Natural killer cell (primary cell): ENCODE measurements around the gene SLC2A6. TPM values are rescaled to one million over a fixed set of nuclear protein-coding genes. Genes with fewer than 3 reads are reported as not detected.

Source experiments
- ATAC-seq, 3 donors: fragments of 150-1000 bp in 2 of 3; fragments of 200-7000 bp in 1 of 3; cut with Tn5 transposase; 1 replicate in 1 of 3; 2 replicates in 2 of 3; pipeline ENCODE4 v1.10.0; 2021; ENCODE audit warnings: mild to moderate bottlenecking in 2 of 3, moderate library complexity in 2 of 3
- DNase-seq, 2 donors: peaks; one replicate each; pipeline versions ENCODE4 v3.0.0 to v3.0.0-alpha.2; 2013 to 2021; ENCODE audit warnings: mixed read lengths in 1 of 2
- H3K27ac ChIP-seq: one replicate; pipeline ENCODE4 v1.5.1; 2013; ENCODE audit warnings: mild to moderate bottlenecking, low read length
- H3K27me3 ChIP-seq: one replicate; pipeline ENCODE4 v1.6.1; 2013; ENCODE audit warnings: low read length; ENCODE audit not compliant: control insufficient read depth, insufficient read depth
- H3K36me3 ChIP-seq: one replicate; pipeline ENCODE4 v1.6.1; 2013; ENCODE audit warnings: low read length; ENCODE audit not compliant: control insufficient read depth, insufficient read depth
- H3K4me1 ChIP-seq: one replicate; pipeline ENCODE4 v1.6.1; 2013; ENCODE audit warnings: low read length; ENCODE audit not compliant: control insufficient read depth, insufficient read depth
- H3K4me3 ChIP-seq: one replicate; pipeline ENCODE4 v1.5.1; 2013; ENCODE audit warnings: low read length
- H3K9me3 ChIP-seq: one replicate; pipeline ENCODE4 v1.6.1; 2013; ENCODE audit warnings: low read length; ENCODE audit not compliant: control insufficient read depth, insufficient read depth
- H3K27ac Mint-ChIP-seq, 2 donors: one replicate each; pipeline ENCODE4 v1.8.0; 2022; ENCODE audit warnings: mild to moderate bottlenecking in 2 of 2, mixed read lengths in 2 of 2, moderate library complexity in 1 of 2
- H3K27me3 Mint-ChIP-seq, 2 donors: one replicate each; pipeline ENCODE4 v1.8.0; 2022; ENCODE audit warnings: low read depth in 2 of 2, mixed read lengths in 2 of 2
- H3K36me3 Mint-ChIP-seq: one replicate; pipeline ENCODE4 v1.8.0; 2022; ENCODE audit warnings: mixed read lengths
- H3K4me1 Mint-ChIP-seq, 2 donors: one replicate each; pipeline ENCODE4 v1.8.0; 2022; ENCODE audit warnings: mixed read lengths in 2 of 2
- H3K4me3 Mint-ChIP-seq: one replicate; pipeline ENCODE4 v1.8.0; 2022; ENCODE audit warnings: mild to moderate bottlenecking, moderate library complexity, mixed read lengths
- H3K9me3 Mint-ChIP-seq, 2 donors: one replicate each; pipeline ENCODE4 v1.8.0; 2022; ENCODE audit warnings: mixed read lengths in 2 of 2
- WGBS: methylation state at CpG from one replicate; pipeline ENCODE4 v1.1.7; 2013; ENCODE audit warnings: missing lambda C conversion rate; ENCODE audit not compliant: insufficient coverage; 5-methylcytosine and 5-hydroxymethylcytosine counted together
- intact Hi-C: fragments of 100-400 bp; cut with micrococcal nuclease; formaldehyde crosslinking; loops from one replicate; pipeline ENCODE4 v1.14.2; 2022
- total RNA-seq, 4 donors: library from RNA; stranded (reverse); fragments of 120-200 nt in 1 of 4; gene quantifications; one replicate each; pipeline versions ENCODE4 v1.2.3 to v1.2.4, GENCODE V29; 2013 to 2022
- TF ChIP-seq, protein P1 (sequence below): fragments of 200-600 bp; IDR thresholded peaks from one replicate; pipeline ENCODE4 v1.8.0; 2022; ENCODE audit warnings: antibody characterized with exemption

The SLC2A6 gene
- total RNA-seq, 3 donors from 2014 or later (not counting 1 experiment from before 2014, with no cell fraction given): 5.0 to 20.1 (median 18.5) TPM

DNA sequence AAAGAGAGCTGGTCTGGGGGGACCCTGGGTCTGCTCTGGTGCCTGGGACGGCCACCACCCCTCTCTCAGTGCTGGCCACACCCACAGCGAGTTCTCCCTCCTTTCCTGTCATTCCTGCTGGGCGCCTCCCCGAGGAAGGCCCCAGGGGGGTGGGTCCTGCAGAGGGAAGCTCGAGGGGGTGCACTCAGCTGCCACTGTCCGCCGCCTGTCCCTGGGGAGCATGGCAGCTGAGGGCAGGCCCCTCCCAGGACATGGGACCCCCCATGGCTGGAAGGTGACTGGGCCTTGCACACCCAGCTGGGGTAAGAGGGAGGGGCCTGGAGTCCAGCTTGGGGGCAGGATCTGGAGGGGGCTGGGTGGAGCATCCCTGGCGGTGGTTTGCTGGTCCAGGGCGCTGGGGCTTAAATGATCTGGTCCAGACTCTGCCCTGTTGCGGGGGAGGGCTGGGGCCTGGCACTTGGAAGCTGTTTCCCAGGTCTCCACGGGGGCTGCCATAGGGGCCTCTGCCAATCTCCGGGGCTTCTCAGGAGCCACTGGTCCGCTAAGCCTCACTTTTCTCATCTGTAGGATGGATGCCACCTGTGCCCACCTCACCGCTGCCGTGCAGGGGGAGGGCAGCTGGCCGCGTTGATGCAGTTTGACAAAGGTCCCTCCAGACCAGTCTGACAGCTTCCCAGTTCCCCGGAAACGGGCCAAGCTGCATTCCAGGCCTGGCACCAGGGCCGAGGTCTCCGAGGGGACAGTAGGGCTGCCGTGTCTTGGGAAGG is 6.0 kb upstream of the SLC2A6 start:
- peaks cover 8% of the 10 kb centered on the region for H3K4me1 ChIP-seq
- no peak overlapping the region for H3K4me3 ChIP-seq
- no peaks in the 10 kb centered on the region for H3K27me3 ChIP-seq
- H3K9me3 Mint-ChIP-seq: no peaks in the 10 kb centered on the region
- no peak overlapping the region for H3K4me3 Mint-ChIP-seq
- peaks cover 2 to 7% of the 10 kb centered on the region in 2 donors for H3K4me1 Mint-ChIP-seq
- DNase-seq (no peak), ATAC-seq (no peak)
- H3K36me3 ChIP-seq: no peaks in the 10 kb centered on the region
- TF ChIP-seq, protein P1, sequence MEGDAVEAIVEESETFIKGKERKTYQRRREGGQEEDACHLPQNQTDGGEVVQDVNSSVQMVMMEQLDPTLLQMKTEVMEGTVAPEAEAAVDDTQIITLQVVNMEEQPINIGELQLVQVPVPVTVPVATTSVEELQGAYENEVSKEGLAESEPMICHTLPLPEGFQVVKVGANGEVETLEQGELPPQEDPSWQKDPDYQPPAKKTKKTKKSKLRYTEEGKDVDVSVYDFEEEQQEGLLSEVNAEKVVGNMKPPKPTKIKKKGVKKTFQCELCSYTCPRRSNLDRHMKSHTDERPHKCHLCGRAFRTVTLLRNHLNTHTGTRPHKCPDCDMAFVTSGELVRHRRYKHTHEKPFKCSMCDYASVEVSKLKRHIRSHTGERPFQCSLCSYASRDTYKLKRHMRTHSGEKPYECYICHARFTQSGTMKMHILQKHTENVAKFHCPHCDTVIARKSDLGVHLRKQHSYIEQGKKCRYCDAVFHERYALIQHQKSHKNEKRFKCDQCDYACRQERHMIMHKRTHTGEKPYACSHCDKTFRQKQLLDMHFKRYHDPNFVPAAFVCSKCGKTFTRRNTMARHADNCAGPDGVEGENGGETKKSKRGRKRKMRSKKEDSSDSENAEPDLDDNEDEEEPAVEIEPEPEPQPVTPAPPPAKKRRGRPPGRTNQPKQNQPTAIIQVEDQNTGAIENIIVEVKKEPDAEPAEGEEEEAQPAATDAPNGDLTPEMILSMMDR: no peak
- WGBS: 87% methylated on average over 22 of the region's 22 CpGs
- no peaks in the 10 kb centered on the region for H3K9me3 ChIP-seq
- no peak overlapping the region for H3K27ac ChIP-seq
- peaks cover 3 to 7% of the 10 kb centered on the region in 2 donors for H3K27me3 Mint-ChIP-seq
- intact Hi-C loops: no loop called here
- no peaks in the 10 kb centered on the region for H3K36me3 Mint-ChIP-seq
- H3K27ac Mint-ChIP-seq: no peak overlapping the region

DNA sequence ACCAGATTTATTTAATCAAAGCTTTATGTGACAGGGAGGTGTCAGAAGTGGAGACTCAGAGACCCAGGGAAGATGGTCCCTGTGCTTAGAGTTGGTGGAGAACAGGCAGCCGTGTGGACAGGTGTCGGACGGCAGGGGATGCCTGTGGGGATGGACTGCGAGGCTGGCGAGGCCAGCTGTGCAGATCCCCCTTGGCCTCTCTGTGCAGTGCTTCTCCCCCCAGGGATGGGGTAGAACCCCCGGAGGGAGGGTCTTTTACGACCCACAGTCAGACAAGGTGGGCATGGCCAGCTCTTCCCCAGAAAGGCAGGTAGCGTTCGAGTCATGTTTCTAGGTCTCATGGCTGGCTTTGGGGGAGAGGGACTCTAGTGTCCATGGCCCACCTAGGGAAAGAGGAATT is 4.7 kb upstream of the SLC2A6 start:
- DNase-seq (no peak), ATAC-seq (no peak)
- H3K4me3 ChIP-seq: no peak overlapping the region
- Mint-ChIP-seq H3K4me3 (no peak overlapping the region), H3K9me3 (no peaks in the 10 kb centered on the region), H3K36me3 (no peaks in the 10 kb centered on the region), H3K4me1 (peaks cover 9 to 14% of the 10 kb centered on the region in 2 donors), H3K27me3 (peaks cover 3 to 7% of the 10 kb centered on the region in 2 donors), H3K27ac (no peak overlapping the region)
- TF ChIP-seq, protein P1: no peak
- H3K36me3 ChIP-seq: no peaks in the 10 kb centered on the region
- H3K9me3 ChIP-seq: no peaks in the 10 kb centered on the region
- no peak overlapping the region for H3K27ac ChIP-seq
- intact Hi-C loops: no loop called here
- peaks cover 17% of the 10 kb centered on the region for H3K4me1 ChIP-seq
- H3K27me3 ChIP-seq: no peaks in the 10 kb centered on the region
- WGBS: 94% methylated on average over 9 of the region's 9 CpGs

DNA sequence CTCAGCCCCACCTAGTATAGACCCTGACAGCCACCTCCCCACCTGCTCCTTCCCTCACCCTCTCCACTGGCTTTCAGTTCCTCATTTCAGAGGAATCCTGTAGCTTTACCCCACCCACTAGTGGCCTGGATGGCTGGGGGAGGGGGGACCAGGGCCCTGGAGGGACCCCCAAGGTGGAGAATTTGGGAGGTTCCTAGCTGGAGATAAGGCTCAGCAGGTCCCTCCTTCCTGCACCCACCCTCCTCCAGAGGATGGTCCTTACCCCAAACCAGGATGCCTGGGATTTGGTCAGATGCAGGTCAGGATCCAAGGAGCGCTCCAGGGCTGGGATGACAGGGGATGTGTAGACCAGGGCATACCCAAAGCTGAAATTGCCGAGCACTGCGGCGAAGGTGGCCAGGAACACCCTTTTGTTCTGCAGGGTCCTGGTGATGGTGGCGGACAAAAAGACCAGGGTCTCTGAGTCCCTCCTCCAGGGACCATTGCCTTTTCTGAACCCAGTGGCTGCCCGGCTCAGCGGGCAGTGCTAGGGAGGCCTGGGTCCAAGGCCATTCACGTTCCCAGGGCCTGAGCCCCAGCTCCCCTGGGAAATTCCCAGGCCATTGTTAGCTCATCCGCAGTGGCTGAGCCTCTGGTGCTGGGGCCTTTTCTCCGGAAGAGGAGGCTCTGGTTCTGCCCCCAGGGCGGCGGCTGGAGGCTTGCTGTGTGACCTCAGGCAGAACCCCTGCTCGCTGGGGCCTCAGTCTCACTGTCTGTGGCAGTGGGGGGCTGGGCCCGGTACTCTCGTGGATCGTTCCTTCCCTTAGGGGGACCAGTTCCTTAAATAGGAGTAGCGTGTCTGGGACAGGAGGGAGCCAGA is 678 bp downstream of the SLC2A6 start:
- H3K4me1 ChIP-seq: peaks cover 54% of the 10 kb centered on the region
- no peaks in the 10 kb centered on the region for H3K9me3 ChIP-seq
- H3K4me1 Mint-ChIP-seq: peaks cover 9 to 15% of the 10 kb centered on the region in 2 donors
- peak in 1 of 2 donors; percentile 46 for DNase-seq
- H3K36me3 Mint-ChIP-seq: no peaks in the 10 kb centered on the region
- no peaks in the 10 kb centered on the region for H3K9me3 Mint-ChIP-seq
- H3K27ac Mint-ChIP-seq: peak overlapping the region in 1 of 2 donors; percentile 42
- intact Hi-C loops: no loop called here
- peak overlapping the region; percentile 47 for H3K4me3 ChIP-seq
- no peaks in the 10 kb centered on the region for H3K27me3 ChIP-seq
- H3K27ac ChIP-seq: peak overlapping the region; percentile 44
- H3K4me3 Mint-ChIP-seq: peak overlapping the region; percentile 63
- H3K27me3 Mint-ChIP-seq: peaks cover 3% of the 10 kb centered on the region in 2 donors
- no peaks in the 10 kb centered on the region for H3K36me3 ChIP-seq
- ATAC-seq: peak; percentile 0 to 13 (median 9)
- 38% methylated on average over 17 of the region's 17 CpGs for WGBS
- TF ChIP-seq, protein P1: no peak
